Loucy (cell line): ENCODE results near the gene TNS3.

Experiments used
- CTCF ChIP-seq: fragments of 200-600 bp; sonication (generic); conservative IDR thresholded peaks from 2 replicates; pipeline ENCODE4 v1.5.1; 2014; ENCODE audit warnings: mild to moderate bottlenecking, antibody characterized with exemption, low read length
- EZH2phosphoT487 ChIP-seq: fragments of 200-600 bp; IDR thresholded peaks from 2 replicates; pipeline ENCODE4 v1.6.1; 2018; ENCODE audit warnings: antibody characterized with exemption, mild to moderate bottlenecking, moderate library complexity, borderline replicate concordance

GRCh38 chr7:47252675-47253074 is 329.2 kb downstream of the TNS3 start:
- TF ChIP-seq CTCF (no peak), EZH2phosphoT487 (no peak)
